HG03025 (cell line): ENCODE measurements around the gene AGPAT3.
"Not testable (repeated sequence)": the region's sequence is repeated elsewhere in the genome, so short reads cannot be mapped to it uniquely, and the experiment has no call there.

Experiments used
- ATAC-seq: cut with Tn5 transposase; IDR thresholded peaks from one replicate; pipeline ENCODE4 v1.9.1; 2021; ENCODE audit warnings: mild to moderate bottlenecking, moderate library complexity; ENCODE audit not compliant: unreplicated experiment, low FRiP score

The AGPAT3 gene

GRCh38 chr21:43864962-43865539, at the start of gene AGPAT3:
AGPAT3 (plus strand) TSS chr21:43865223; CDS start chr21:43959682, 94,459 bp downstream.
- ATAC-seq, result no peak

DNA sequence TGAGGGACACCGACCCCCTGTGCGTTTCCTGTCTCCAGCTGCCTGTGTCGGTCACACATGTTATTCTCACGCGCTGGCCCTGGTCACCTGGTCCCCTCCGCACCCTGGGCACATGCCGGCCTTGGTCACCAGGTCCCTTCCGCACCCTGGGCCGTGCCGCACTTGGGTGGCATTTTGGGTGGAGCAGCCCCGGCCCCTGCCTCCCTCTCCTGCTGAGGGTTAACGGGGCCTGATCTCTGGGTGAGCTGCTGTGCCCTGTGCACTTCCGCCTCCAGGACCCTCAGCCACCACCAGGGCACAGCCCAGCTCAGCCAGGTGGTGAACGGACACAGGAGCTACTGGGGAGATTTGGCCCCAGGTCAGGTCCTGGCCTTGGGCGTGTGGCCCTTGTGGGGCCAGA, 49.0 kb upstream of the AGPAT3 start:
- ATAC-seq, result no peak

- no peak for ATAC-seq
Measured at GRCh38 chr21:43816611-43817071, 48.4 kb upstream of the AGPAT3 start.

DNA sequence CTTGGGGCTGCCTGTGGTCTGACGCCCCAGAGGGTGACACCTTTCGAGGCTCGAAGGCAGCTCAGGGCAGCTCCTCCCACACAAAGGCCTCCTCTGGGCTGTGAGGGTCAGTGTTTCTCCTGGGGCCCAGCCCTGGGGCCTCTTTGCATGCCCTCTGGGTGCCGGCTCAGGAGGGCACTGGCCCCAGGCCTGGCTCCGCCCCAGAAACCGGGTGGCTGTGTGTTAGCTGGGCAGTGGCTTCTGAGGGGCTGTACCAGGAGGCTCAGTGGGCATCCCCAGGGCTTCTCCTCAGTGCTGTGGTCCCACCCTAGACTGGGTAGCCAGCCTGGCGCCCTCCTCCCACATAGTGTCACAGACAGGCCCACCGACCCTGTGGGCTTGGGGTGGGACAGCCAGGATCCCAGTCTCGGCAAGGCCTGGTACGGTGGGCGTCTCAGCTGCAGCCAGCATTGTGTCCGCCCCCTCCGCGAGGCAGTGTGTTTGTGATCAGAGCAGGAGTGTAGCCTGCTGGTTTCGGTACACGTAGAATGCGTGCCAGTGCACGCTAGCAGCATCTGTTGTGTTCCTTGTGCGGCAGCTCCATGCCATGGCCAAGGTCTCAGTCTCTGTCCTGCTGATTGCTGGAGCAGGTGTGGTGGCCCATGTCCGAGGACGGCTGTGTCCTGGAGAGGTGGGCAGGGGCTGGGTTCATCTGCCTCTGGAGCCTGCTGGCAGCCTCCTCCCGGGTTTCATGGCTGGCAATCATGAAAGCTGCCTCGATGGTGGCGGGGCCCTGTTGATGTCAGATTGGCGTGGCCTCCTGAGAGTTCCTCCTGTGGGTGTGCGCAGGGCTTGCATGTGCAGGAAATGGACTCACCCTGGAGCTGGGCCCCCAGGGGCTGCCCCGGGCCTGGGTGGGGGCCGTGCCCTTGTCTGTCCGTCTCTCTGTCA, 47.6 kb upstream of the AGPAT3 start:
- ATAC-seq, result no peak

GRCh38 chr21:43818685-43819084, 46.3 kb upstream of the AGPAT3 start:
- ATAC-seq, result no peak

DNA sequence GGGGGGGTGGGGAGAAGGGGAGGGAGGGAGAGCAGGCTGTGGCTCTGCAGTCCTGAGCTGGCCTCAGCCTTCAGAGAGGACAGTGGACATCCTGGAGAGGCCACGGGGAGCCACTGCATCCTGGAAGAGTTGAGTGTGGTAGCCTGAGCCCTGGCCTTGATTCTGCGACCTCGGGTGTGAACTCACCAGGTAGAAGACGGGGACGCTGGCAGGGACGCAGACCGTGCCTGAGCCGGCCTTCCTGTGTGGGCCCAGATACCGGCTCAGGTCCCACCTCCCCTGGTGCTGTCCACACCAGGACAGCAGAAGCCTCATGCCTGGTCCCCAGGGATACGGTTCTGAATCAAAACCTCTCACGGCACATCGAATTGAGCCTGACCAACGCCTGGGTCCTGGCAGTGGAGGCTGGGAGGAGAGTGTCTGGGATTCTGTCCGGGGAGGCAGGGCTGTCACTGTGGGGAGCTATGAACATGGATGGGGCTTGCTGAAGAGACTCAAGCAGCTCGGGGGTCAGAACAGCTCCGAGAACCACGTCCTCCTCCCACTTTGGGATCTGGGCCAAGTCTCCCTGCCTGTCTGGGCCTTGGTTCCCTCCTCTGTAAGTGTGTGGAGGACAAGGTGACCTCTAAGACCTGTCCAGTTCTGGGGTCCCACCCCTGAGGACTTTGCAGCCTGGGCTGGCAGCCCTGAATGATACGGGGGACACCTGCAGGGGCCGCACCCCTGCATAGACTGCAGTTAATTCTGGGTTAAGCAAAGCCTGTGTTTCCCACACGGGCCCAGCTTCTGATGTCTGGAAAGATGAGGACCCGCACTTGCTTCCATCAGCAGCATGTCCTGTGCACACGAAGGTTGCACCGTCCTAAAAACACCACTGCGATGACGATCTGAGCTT, 45.3 kb upstream of the AGPAT3 start:
- no peak for ATAC-seq

- ATAC-seq, result no peak
Measured at GRCh38 chr21:43820466-43820865, 44.6 kb upstream of the AGPAT3 start.

GRCh38 chr21:43822166-43822565, 42.9 kb upstream of the AGPAT3 start:
- not testable (repeated sequence) for ATAC-seq

DNA sequence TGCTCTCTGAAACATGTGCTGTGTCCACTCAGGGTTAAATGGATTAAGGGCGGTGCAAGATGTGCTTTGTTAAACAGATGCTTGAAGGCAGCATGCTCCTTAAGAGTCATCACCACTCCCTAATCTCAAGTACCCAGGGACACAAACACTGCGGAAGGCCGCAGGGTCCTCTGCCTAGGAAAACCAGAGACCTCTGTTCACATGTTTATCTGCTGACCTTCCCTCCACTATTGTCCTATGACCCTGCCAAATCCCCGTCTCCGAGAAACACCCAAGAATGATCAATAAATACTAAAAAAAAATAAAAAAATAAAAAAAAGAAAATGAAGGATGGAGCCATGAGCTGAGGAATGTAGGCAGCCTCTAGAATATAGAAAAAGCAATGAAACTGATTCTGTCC, 42.3 kb upstream of the AGPAT3 start:
- not testable (repeated sequence) for ATAC-seq

DNA sequence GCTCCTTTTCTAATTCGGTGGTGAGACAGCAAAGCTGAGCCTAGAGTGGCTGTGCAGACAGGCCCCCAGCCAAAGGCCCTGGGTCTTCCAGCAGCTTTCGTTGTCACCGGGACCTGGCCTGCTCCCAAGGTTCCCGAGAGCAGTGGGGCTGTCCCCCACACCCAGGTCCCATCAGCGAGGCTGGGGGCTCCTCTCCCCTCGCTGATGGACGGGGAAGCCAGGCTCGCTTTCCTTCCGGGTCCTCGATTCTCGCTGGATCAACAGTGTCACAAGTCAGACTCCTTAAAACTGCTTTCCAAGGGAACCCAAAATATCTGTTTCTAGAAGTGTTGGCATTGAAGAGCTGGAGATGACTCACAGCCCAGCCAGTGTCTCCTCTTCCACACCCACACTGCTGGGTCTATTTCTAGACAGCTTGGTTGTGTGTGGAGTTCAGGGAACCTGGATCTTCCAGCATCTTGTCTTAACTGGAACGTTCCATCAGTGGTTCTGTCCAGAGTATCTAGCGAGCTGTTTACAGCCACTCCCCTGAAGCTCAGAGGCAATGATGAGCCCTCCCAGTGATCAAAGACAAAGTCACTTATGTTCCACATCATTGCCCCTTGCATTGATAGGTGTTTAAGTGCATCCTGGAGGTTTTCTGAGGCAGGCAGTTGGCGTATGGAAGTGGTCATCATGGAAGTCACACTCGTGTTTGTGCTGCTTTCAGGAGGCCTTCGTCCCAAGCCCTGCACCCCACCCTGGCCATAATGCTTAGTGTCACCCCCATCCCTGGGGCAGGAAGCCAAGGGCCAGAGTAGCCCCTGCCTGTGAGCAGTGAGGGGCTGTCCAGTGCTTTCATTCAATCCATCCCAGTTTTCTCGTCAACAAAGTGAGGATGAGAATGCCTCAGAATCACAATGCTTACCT, 40.4 kb upstream of the AGPAT3 start:
- ATAC-seq, result no peak

- ATAC-seq, result no peak
Measured at GRCh38 chr21:43825242-43825935, 39.6 kb upstream of the AGPAT3 start.

- no peak for ATAC-seq
Measured at GRCh38 chr21:43825936-43826622, 38.9 kb upstream of the AGPAT3 start.

GRCh38 chr21:43826623-43826974, 38.4 kb upstream of the AGPAT3 start:
- ATAC-seq, result no peak

- no peak for ATAC-seq
Measured at GRCh38 chr21:43827015-43827611, 37.9 kb upstream of the AGPAT3 start.

DNA sequence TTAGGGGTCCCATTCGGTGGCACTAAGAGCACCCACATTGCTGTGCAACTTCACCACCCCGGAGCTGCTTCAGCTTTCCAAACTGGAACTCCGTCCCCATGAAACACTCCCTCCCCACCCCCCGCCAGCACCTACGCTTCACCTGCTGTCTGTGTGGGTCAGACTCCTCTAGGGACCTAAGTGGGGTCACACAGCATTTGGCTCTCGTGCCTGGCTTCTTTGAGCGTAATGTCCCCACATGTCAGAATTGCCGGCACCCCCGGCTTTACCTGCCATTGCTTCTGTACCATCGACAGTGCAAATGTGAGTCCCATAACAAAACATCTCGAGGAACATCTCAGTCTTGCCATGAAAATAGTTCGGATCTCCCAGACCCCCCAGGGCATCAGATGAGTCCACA, 35.9 kb upstream of the AGPAT3 start:
- no peak for ATAC-seq

- no peak for ATAC-seq
Measured at GRCh38 chr21:43829575-43830119, 35.4 kb upstream of the AGPAT3 start.

DNA sequence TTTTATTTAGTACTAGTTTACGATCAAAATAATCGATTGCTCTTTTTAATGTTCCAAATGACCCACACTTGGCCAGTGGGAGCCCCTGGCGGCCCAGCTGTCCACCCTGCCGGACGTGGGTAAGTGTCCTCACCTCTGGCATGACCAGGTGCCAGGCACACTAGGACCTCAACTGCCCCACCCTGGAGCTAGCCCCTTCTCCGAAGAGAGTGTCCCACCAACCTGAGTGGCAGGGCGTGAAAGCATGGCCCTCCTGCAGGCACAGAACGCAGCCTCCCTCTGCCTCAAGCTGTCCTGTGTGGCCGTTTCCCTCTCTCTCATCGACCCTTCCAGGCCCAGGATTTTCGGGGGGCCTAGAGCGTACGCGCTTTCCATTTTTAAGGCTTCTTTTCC, 32.9 kb upstream of the AGPAT3 start:
- ATAC-seq, result no peak

DNA sequence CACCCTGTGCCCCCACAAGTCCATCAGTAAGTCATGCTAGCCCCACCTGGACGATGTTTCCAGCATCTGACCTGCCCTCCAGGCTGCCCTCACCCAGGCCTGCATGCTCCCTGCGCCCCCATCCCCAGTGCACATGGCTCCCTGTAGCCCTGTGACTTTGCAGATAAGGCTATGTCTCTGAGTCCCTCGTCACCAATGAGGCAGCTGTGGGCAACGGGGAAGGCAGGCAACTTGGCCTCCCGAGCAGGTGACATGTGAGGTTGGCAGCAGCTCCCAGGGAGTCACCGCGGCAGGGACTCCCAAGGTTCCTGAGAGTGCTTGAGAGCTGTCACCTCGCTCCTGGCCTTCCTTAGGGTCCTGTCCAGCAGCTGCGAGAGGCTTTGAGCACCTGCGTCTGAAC, 32.4 kb upstream of the AGPAT3 start:
- no peak for ATAC-seq
